KOPT-K1 (cell line): ENCODE measurements around the gene RECK.
"Not testable (repeated sequence)": the region's sequence is repeated elsewhere in the genome, so short reads cannot be mapped to it uniquely, and the experiment has no call there.

Source experiments
- H3K27ac ChIP-seq: fragments of 200-600 bp; sonication (generic); 2 replicates; pipeline ENCODE4 v1.5.1; 2016; ENCODE audit warnings: antibody characterized with exemption, mild to moderate bottlenecking, low read depth, low read length; ENCODE audit not compliant: poor library complexity, severe bottlenecking
- H3K36me3 ChIP-seq: fragments of 200-600 bp; sonication (generic); 2 replicates; pipeline ENCODE4 v1.5.1; 2017; ENCODE audit warnings: antibody characterized with exemption, mild to moderate bottlenecking, low read length, moderate library complexity; ENCODE audit not compliant: insufficient read depth
- H3K9me3 ChIP-seq: fragments of 200-600 bp; sonication (generic); 2 replicates; pipeline ENCODE4 v1.5.1; 2017; ENCODE audit warnings: antibody characterized with exemption, low read length, mild to moderate bottlenecking; ENCODE audit not compliant: insufficient read depth, poor library complexity, severe bottlenecking

The RECK gene

GRCh38 chr9:36078051-36078450, 41.3 kb downstream of the RECK start:
- Histone ChIP-seq H3K36me3 (no peaks in the 10 kb centered on the region), H3K27ac (no peak overlapping the region), H3K9me3 (no peaks in the 10 kb centered on the region)

- no peak overlapping the region for H3K27ac ChIP-seq
- H3K9me3 ChIP-seq = no peaks in the 10 kb centered on the region
- no peaks in the 10 kb centered on the region for H3K36me3 ChIP-seq
These were observed 43.8 kb downstream of the RECK start for GRCh38 chr9:36080519-36080918.

GRCh38 chr9:36082931-36083330, 46.2 kb downstream of the RECK start:
- H3K27ac ChIP-seq = no peak overlapping the region
- peaks cover 9% of the 10 kb centered on the region for H3K9me3 ChIP-seq
- peaks cover 5% of the 10 kb centered on the region; the same call in 1 of the 2 replicates for H3K36me3 ChIP-seq

GRCh38 chr9:36086442-36086841, 49.7 kb downstream of the RECK start:
- Histone ChIP-seq H3K27ac (no peak overlapping the region), H3K36me3 (peaks cover 5% of the 10 kb centered on the region; the same call in 1 of the 2 replicates), H3K9me3 (peaks cover 9% of the 10 kb centered on the region)

- H3K27ac ChIP-seq, H3K36me3 ChIP-seq, H3K9me3 ChIP-seq: not testable (repeated sequence)
These were observed 50.3 kb downstream of the RECK start for GRCh38 chr9:36087054-36087453.

GRCh38 chr9:36088020-36088419, 51.3 kb downstream of the RECK start:
- no peak overlapping the region for H3K27ac ChIP-seq
- peaks cover 9% of the 10 kb centered on the region for H3K9me3 ChIP-seq
- H3K36me3 ChIP-seq = peaks cover 5% of the 10 kb centered on the region; the same call in 1 of the 2 replicates

- H3K27ac ChIP-seq = no peak overlapping the region
- peaks cover 5% of the 10 kb centered on the region; the same call in 1 of the 2 replicates for H3K36me3 ChIP-seq
- H3K9me3 ChIP-seq = peaks cover 8% of the 10 kb centered on the region
These were observed 54.6 kb downstream of the RECK start for GRCh38 chr9:36091026-36091953.

- Histone ChIP-seq H3K9me3 (peaks cover 1% of the 10 kb centered on the region), H3K36me3 (peaks cover under 1% of the 10 kb centered on the region; the same call in 1 of the 2 replicates), H3K27ac (no peak overlapping the region)
These were observed 55.3 kb downstream of the RECK start for GRCh38 chr9:36092014-36092413.

GRCh38 chr9:36092509-36093215, 55.9 kb downstream of the RECK start:
- Histone ChIP-seq H3K9me3 (no peaks in the 10 kb centered on the region), H3K36me3 (no peaks in the 10 kb centered on the region), H3K27ac (no peak overlapping the region)

- Histone ChIP-seq H3K9me3 (no peaks in the 10 kb centered on the region), H3K36me3 (no peaks in the 10 kb centered on the region), H3K27ac (no peak overlapping the region)
These were observed 56.7 kb downstream of the RECK start for GRCh38 chr9:36093384-36093783.

- H3K27ac ChIP-seq = no peak overlapping the region
- no peaks in the 10 kb centered on the region for H3K9me3 ChIP-seq
- H3K36me3 ChIP-seq = no peaks in the 10 kb centered on the region
These were observed 63.0 kb downstream of the RECK start for GRCh38 chr9:36099718-36100117.

GRCh38 chr9:36100532-36100931, 63.8 kb downstream of the RECK start:
- Histone ChIP-seq H3K36me3 (no peaks in the 10 kb centered on the region), H3K9me3 (no peaks in the 10 kb centered on the region), H3K27ac (no peak overlapping the region)

- H3K36me3 ChIP-seq = no peaks in the 10 kb centered on the region
- H3K27ac ChIP-seq = no peak overlapping the region
- H3K9me3 ChIP-seq = no peaks in the 10 kb centered on the region
These were observed 65.4 kb downstream of the RECK start for GRCh38 chr9:36101916-36102741.

GRCh38 chr9:36102742-36103495, 66.2 kb downstream of the RECK start:
- Histone ChIP-seq H3K36me3 (no peaks in the 10 kb centered on the region), H3K9me3 (no peaks in the 10 kb centered on the region), H3K27ac (no peak overlapping the region)
